GM19043 (cell line): ENCODE results near the gene C11orf98.

Source experiments
- ATAC-seq: cut with Tn5 transposase; IDR thresholded peaks from one replicate; pipeline ENCODE4 v1.9.1; 2021; ENCODE audit warnings: low read depth; ENCODE audit not compliant: unreplicated experiment

Gene C11orf98

GRCh38 chr11:62614275-62614674 is 50.7 kb downstream of the C11orf98 start:
- no peak for ATAC-seq

GRCh38 chr11:62613291-62613778 is 51.7 kb downstream of the C11orf98 start:
- no peak for ATAC-seq
